Measurements from ENCODE around the gene FADS1. TPM values are rescaled to one million over a fixed set of nuclear protein-coding genes. Genes with fewer than 3 reads are reported as not detected.

The FADS1 gene
- total RNA-seq, result 10 to 100 TPM; 24.5 to 39.8 TPM
- 21.1 TPM for polyA plus RNA-seq (ENCODE audit: insufficient read depth, low read depth, low replicate concordance)
- long read RNA-seq, donor 1, full-length matches to known transcripts, result 49 of 259 reads
- long read RNA-seq, donor 1, partial matches to known transcripts, result 162 of 259 reads
- long read RNA-seq, donor 1, other reads (novel, unspliced or antisense), result 48 of 259 reads
- long read RNA-seq, donor 2, full-length matches to known transcripts, result 42 of 352 reads
- long read RNA-seq, donor 2, partial matches to known transcripts, result 264 of 352 reads
- long read RNA-seq, donor 2, other reads (novel, unspliced or antisense), result 46 of 352 reads

DNA sequence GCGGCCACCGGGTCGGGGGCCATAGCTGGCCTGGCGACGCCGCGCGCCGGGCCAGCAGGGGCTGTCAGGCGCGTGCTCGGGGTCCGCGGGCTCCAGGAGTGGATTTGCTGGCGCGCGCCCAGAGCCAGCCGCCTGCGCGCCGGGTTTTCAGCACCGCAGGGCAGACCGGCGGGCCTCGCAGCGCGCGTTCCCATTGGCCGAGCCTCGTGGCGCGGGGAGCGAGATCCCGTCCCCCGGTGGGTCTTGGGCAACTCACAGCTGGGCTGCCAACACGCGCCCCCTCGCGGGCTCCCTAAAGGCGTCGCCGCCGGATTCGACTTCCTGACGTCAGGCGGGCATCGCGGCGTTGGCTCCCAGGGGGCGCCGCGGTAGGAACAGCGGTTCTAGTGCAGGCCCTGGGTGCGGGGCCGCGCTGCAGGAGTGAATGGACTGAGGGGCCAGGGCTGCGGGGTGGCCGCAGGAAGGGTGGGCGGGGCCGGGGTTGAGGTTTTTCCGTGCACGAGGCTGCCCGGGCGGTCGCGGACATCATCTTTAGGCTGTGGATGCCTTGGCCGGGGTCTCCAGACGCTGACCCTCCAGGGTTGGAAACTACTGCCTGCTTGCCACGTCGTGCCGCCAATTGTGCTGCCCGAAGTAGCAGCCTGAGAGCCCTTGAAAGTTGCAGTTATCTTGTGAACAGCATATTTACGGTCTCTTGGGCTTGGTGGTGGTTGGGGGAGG is at the start of gene FADS1:
Gene FADS1, minus strand, starts transcription at position 268 of the 720 bp plus-strand sequence. Its CDS starts 74 bp downstream, at position 194.
- H3K27ac ChIP-seq, result peak within 1 kb of the TSS; percentile 93 to 97
- no peak for TF ChIP-seq POLR2A (IDR thresholded peaks at IDR 0.05)
- TF ChIP-seq, protein P1, sequence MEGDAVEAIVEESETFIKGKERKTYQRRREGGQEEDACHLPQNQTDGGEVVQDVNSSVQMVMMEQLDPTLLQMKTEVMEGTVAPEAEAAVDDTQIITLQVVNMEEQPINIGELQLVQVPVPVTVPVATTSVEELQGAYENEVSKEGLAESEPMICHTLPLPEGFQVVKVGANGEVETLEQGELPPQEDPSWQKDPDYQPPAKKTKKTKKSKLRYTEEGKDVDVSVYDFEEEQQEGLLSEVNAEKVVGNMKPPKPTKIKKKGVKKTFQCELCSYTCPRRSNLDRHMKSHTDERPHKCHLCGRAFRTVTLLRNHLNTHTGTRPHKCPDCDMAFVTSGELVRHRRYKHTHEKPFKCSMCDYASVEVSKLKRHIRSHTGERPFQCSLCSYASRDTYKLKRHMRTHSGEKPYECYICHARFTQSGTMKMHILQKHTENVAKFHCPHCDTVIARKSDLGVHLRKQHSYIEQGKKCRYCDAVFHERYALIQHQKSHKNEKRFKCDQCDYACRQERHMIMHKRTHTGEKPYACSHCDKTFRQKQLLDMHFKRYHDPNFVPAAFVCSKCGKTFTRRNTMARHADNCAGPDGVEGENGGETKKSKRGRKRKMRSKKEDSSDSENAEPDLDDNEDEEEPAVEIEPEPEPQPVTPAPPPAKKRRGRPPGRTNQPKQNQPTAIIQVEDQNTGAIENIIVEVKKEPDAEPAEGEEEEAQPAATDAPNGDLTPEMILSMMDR (IDR thresholded peaks at IDR 0.05), result peak; percentile 30 to 46 (median 43)
- intact Hi-C loops (cut with DNase I; ENCODE audit: low total_unique reads), result no loop called here
- no peaks in the 10 kb centered on the region for H3K9me3 ChIP-seq
- H3K27me3 ChIP-seq, result no peaks in the 10 kb centered on the region
- no peaks in the 10 kb centered on the region for H3K36me3 ChIP-seq (ENCODE audit: low read depth, missing control alignments)
- peaks cover 8% of the 10 kb centered on the region for H3K4me1 ChIP-seq
- peak within 1 kb of the TSS; percentile 57 to 68 for H3K4me3 ChIP-seq
- peak; percentile 94 for DNase-seq
- WGBS, 2 donors, result 0 to 1% methylated on average over 5 to 23 of the region's 73 CpGs

DNA sequence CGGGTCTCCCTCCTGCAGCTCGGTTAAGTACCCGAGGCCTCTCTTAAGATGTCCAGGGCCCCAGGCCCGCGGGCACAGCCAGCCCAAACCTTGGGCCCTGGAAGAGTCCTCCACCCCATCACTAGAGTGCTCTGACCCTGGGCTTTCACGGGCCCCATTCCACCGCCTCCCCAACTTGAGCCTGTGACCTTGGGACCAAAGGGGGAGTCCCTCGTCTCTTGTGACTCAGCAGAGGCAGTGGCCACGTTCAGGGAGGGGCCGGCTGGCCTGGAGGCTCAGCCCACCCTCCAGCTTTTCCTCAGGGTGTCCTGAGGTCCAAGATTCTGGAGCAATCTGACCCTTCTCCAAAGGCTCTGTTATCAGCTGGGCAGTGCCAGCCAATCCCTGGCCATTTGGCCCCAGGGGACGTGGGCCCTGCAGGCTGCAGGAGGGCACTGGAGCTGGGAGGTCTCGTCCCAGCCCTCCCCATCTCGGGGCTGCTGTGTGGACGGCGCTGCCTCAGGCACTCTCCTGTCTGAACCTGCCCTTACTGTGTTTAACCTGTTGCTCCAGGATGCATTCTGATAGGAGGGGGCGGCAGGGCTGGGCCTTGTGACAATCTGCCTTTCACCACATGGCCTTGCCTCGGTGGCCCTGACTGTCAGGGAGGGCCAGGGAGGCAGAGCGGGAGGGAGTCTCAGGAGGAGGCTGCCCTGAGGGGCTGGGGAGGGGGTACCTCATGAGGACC is 49.6 kb upstream of the FADS1 start:
- Histone ChIP-seq H3K36me3 (ENCODE audit: low read depth, missing control alignments) (no peaks in the 10 kb centered on the region), H3K9me3 (no peaks in the 10 kb centered on the region), H3K27me3 (no peaks in the 10 kb centered on the region), H3K4me1 (peaks cover 18% of the 10 kb centered on the region), H3K27ac (no peak overlapping the region), H3K4me3 (no peak overlapping the region)
- TF ChIP-seq, protein P1 (IDR thresholded peaks at IDR 0.05), result no peak
- no peak for TF ChIP-seq POLR2A (IDR thresholded peaks at IDR 0.05)
- intact Hi-C loops (cut with DNase I; ENCODE audit: low total_unique reads), result no loop called here
- DNase-seq, result no peak
- WGBS, 2 donors, result 60 to 83% methylated on average over 1 to 14 of the region's 18 CpGs

DNA sequence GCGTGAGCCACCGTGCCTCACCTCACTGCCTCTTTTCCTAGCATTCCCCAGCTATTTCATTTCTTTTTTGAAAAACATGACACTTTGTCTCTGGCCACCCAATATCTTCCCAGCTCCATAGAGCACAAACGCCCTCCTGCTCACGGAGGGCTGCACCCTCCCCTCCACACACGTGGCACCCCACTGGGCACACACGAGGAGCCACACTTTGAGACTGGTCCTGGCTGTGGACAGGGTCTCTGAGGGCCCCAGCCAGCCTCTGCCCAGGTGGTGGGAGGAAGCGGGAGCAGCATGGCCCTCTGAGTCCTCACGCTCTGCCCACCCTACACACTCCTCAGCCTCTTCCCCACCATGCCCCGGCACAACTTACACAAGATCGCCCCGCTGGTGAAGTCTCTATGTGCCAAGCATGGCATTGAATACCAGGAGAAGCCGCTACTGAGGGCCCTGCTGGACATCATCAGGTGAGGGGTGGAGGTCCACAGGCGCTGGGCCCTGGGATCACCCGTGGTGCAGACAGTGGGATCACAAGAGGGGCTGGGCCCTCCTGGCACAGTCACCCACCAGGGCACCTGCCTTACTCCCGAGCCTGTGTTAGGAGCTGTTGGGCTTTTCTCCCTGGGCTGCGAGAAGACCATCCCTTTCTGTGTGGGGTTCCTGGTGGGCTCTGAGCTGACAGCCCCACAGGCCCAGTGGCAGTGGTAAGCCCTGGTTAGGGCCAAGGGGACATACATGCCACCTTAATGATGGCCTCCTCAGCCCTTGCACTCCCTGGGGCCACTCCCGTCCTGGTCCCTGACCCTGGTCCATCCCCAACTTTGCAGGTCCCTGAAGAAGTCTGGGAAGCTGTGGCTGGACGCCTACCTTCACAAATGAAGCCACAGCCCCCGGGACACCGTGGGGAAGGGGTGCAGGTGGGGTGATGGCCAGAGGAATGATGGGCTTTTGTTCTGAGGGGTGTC is 48.3 kb upstream of the FADS1 start:
- TF ChIP-seq POLR2A (IDR thresholded peaks at IDR 0.05), result no peak
- TF ChIP-seq, protein P1 (IDR thresholded peaks at IDR 0.05), result no peak
- DNase-seq, result no peak
- 92 to 93% methylated on average over 15 to 19 of the region's 20 CpGs for WGBS, 2 donors
- intact Hi-C loops (cut with DNase I; ENCODE audit: low total_unique reads), result no loop called here
- H3K4me1 ChIP-seq, result peaks cover 16% of the 10 kb centered on the region
- no peak overlapping the region for H3K4me3 ChIP-seq
- H3K27ac ChIP-seq, result no peak overlapping the region
- no peaks in the 10 kb centered on the region for H3K27me3 ChIP-seq
- H3K36me3 ChIP-seq (ENCODE audit: low read depth, missing control alignments), result no peaks in the 10 kb centered on the region
- no peaks in the 10 kb centered on the region for H3K9me3 ChIP-seq

DNA sequence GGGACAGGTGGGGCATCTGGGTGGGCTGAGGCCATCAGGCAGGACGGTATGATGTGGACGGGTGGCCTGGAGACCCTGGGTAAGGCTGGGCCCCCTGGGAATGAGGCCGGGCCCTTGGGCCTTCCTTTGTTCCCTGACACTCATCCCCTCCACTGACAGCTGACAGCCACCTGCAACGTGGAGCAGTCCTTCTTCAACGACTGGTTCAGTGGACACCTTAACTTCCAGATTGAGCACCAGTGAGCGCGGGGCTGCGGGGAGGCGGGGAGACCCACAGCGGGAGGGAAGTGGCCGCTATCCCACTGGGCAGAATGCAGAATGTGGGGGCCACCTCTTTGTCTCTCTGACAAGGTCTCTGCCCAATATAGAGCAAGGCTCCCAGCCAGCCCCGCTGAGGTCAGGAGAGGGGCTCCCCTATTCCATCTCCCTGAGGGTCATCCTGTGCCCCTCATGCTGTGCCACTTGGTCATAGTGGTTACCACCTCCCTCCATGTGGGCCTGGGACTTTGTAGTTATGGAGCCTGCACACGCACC is 46.8 kb upstream of the FADS1 start:
- 88 to 90% methylated on average over 11 to 13 of the region's 13 CpGs for WGBS, 2 donors
- no peak for TF ChIP-seq POLR2A (IDR thresholded peaks at IDR 0.05)
- TF ChIP-seq, protein P1 (IDR thresholded peaks at IDR 0.05), result no peak
- DNase-seq, result no peak
- intact Hi-C loops (cut with DNase I; ENCODE audit: low total_unique reads), result no loop called here
- Histone ChIP-seq H3K4me1 (peaks cover 11% of the 10 kb centered on the region), H3K4me3 (no peak overlapping the region), H3K36me3 (ENCODE audit: low read depth, missing control alignments) (no peaks in the 10 kb centered on the region), H3K27me3 (no peaks in the 10 kb centered on the region), H3K9me3 (no peaks in the 10 kb centered on the region), H3K27ac (no peak overlapping the region)

All from testis (tissue), 5 donors.